GM18873 (cell line): ENCODE results near the gene HBQ1.
"Not testable (repeated sequence)": the region's sequence is repeated elsewhere in the genome, so short reads cannot be mapped to it uniquely, and the experiment has no call there.

Experiments
- ATAC-seq: cut with Tn5 transposase; IDR thresholded peaks from one replicate; pipeline ENCODE4 v1.9.1; 2021; ENCODE audit warnings: mild to moderate bottlenecking, moderate library complexity, moderate number of reproducible peaks; ENCODE audit not compliant: unreplicated experiment, low FRiP score

Gene HBQ1

GRCh38 chr16:175011-175949 is 5.0 kb upstream of the HBQ1 start:
- no peak for ATAC-seq

- not testable (repeated sequence) for ATAC-seq
Observed at GRCh38 chr16:176006-176405, 4.3 kb upstream of the HBQ1 start.

DNA sequence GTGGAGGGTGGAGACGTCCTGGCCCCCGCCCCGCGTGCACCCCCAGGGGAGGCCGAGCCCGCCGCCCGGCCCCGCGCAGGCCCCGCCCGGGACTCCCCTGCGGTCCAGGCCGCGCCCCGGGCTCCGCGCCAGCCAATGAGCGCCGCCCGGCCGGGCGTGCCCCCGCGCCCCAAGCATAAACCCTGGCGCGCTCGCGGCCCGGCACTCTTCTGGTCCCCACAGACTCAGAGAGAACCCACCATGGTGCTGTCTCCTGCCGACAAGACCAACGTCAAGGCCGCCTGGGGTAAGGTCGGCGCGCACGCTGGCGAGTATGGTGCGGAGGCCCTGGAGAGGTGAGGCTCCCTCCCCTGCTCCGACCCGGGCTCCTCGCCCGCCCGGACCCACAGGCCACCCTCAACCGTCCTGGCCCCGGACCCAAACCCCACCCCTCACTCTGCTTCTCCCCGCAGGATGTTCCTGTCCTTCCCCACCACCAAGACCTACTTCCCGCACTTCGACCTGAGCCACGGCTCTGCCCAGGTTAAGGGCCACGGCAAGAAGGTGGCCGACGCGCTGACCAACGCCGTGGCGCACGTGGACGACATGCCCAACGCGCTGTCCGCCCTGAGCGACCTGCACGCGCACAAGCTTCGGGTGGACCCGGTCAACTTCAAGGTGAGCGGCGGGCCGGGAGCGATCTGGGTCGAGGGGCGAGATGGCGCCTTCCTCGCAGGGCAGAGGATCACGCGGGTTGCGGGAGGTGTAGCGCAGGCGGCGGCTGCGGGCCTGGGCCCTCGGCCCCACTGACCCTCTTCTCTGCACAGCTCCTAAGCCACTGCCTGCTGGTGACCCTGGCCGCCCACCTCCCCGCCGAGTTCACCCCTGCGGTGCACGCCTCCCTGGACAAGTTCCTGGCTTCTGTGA is 3.5 kb upstream of the HBQ1 start, which contains the start of gene HBA1:
TSS of gene HBA1 (plus strand) at position 204 of the 906 bp plus-strand sequence. CDS start at position 241, 37 bp downstream.
- ATAC-seq, result not testable (repeated sequence)

DNA sequence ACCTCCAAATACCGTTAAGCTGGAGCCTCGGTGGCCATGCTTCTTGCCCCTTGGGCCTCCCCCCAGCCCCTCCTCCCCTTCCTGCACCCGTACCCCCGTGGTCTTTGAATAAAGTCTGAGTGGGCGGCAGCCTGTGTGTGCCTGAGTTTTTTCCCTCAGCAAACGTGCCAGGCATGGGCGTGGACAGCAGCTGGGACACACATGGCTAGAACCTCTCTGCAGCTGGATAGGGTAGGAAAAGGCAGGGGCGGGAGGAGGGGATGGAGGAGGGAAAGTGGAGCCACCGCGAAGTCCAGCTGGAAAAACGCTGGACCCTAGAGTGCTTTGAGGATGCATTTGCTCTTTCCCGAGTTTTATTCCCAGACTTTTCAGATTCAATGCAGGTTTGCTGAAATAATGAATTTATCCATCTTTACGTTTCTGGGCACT is 2.9 kb upstream of the HBQ1 start:
- no peak for ATAC-seq

GRCh38 chr16:177981-178667 is 2.1 kb upstream of the HBQ1 start:
- no peak for ATAC-seq

DNA sequence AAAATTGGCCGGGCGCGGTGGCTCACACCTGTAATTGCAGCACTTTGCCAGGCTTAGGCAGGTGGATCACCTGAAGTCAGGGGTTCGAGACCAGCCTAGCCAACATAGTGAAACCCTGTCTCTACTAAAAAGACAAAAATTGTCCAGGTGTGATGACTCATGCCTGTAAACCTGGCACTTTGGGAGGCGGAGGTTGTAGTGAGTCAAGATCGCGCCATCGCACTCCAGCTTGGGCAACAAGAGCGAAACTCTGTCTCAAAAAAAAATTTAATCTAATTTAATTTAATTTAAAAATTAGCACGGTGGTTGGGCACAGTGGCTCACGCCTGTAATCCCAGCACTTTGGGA is 1.6 kb upstream of the HBQ1 start:
- no peak for ATAC-seq

GRCh38 chr16:179211-180092 is 807 bp upstream of the HBQ1 start:
- no peak for ATAC-seq

GRCh38 chr16:180681-181564 is 664 bp downstream of the HBQ1 start:
- no peak for ATAC-seq

DNA sequence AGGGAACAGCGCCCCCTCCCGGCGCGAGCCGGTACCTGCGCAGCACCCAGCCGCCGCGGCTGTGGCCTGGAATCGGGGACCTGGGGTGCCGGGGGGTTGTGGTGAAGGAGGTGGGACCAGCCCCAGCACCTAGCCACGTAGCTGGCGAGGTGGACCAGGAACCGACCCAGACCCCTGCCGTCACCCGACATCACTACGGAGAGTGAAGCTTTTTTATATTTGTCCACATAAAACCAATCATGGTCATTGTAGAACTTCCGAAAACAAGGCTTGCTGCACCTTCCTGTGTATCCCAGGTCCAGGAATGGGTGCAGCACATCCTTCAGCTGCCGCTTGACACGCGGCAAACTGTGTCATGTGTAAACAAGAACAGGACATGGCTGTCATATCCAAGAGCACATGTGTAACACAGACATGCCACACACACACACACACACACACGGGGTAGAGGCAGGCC is 1.3 kb downstream of the HBQ1 start:
- no peak for ATAC-seq

- ATAC-seq, result no peak
Observed at GRCh38 chr16:183005-183404, 2.7 kb downstream of the HBQ1 start.

GRCh38 chr16:185213-185612 is 5.0 kb downstream of the HBQ1 start:
- ATAC-seq, result no peak

- ATAC-seq, result no peak
Observed at GRCh38 chr16:185691-186090, 5.4 kb downstream of the HBQ1 start.

- no peak for ATAC-seq
Observed at GRCh38 chr16:187330-187729, 7.1 kb downstream of the HBQ1 start.

GRCh38 chr16:188674-189073 is 8.4 kb downstream of the HBQ1 start:
- no peak for ATAC-seq

DNA sequence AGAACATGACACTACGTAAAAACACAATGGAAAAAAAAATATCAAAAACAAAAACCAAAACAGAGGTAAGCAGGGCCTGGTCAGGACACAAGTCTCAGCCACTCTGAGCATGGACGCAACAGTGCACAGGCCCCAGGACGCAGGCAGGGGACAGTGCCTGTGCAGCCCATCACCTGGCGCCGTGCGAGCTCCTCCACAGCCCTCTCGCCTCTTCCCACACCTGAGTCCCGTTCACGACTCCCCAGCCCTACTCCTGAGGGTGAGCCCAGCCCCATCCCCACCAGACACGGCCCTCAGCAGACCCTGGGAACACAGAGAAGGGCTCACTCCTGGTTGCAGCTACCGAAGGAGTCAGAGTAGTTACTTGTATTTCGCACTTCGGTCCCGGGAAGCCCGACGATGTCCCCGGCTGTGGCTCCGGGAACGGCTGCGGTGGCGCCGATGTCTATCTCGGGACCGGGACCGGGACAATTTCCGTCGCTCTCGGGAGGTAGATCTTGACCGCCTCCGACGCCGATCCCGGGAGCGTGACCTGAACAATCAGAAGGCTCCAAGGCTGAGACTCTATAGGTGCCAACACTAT is 9.4 kb downstream of the HBQ1 start:
- ATAC-seq, result no peak

DNA sequence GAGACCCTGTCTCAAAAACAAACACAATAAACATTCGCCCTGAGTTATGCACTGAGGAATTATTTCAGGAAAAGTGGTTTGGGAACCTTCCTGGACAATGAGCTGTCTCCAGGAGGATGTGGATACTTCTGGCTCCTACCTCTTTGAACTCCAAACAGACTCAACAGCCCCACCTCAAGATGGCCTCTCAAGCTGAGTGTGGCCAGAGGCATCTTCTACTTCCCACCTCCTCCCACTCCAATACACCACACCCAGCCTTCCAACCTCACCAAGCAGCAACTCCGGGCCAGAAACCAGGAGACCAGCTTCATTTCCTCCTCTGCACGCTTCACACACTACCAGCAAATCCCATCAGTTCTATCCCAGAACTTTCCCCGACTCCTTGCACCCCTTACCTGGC is 11.6 kb downstream of the HBQ1 start:
- ATAC-seq, result no peak

GRCh38 chr16:192686-193085 is 12.4 kb downstream of the HBQ1 start:
- no peak for ATAC-seq

DNA sequence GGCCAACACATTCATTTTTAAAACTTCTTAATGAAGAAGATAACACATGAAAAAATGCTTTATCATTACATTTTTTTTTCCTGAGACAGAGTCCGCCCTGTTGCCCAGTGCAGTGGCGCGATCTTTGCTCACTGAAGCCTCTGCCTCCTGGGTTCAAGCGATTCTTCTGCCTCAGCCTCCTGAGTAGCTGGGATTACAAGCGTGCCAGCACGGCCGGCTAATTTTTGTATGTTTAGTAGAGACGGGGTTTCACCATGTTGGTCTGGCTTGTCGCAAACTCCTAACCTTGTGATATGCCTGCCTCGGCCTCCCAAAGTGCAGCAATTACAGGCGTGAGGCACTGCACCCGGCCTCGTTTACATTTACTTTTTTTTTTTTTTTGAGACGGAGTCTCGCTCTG is 13.2 kb downstream of the HBQ1 start:
- no peak for ATAC-seq
